Adrenal gland (tissue), 19 donors: Measurements from ENCODE around the gene WFDC8. TPM values are rescaled to one million over a fixed set of nuclear protein-coding genes. Genes with fewer than 3 reads are reported as not detected.

Experiments used
- DNase-seq, 7 donors: peaks; one replicate each; pipeline ENCODE4 v3.0.0-alpha.2; 2019 to 2020
- H3K27ac ChIP-seq, 5 donors: fragments of 200-600 bp; sonication (generic) in 4 of 5; 1 replicate in 3 of 5; 2 replicates in 2 of 5; pipeline versions ENCODE4 v1.5.1 to v1.8.0; 2016 to 2020; ENCODE audit warnings: mild to moderate bottlenecking in 1 of 5
- H3K27me3 ChIP-seq: fragments of 200-600 bp; 2 replicates; pipeline ENCODE4 v1.8.0; 2021
- H3K36me3 ChIP-seq, 2 donors: fragments of 200-600 bp; replicated peaks in 1 of 2; 1 replicate in 1 of 2; 2 replicates in 1 of 2; pipeline versions ENCODE4 v1.5.1 to v1.8.0; 2018 to 2022
- H3K4me1 ChIP-seq, 2 donors: fragments of 200-600 bp; replicated peaks in 1 of 2; 1 replicate in 1 of 2; 2 replicates in 1 of 2; pipeline versions ENCODE4 v1.5.1 to v1.8.0; 2018 to 2021
- H3K4me3 ChIP-seq, 4 donors: fragments of 200-600 bp; sonication (generic) in 3 of 4; one replicate each; pipeline ENCODE4 v1.5.1; 2016 to 2018
- H3K9me3 ChIP-seq, 3 donors: fragments of 200-600 bp; sonication (generic) in 1 of 3; replicated peaks in 1 of 3; 1 replicate in 2 of 3; 2 replicates in 1 of 3; pipeline versions ENCODE4 v1.5.1 to v1.8.0; 2016 to 2021
- POLR2A ChIP-seq, 2 donors: fragments of 450-650 bp; IDR thresholded peaks; one replicate each; pipeline ENCODE4 v1.6.1; 2017; ENCODE audit warnings: antibody characterized with exemption in 2 of 2, mild to moderate bottlenecking in 2 of 2, moderate library complexity in 1 of 2
- WGBS, 4 donors: extraction: QIAGEN DNeasy Blood & Tissue Kit in 2 of 4; methylation state at CpG; one replicate each; pipeline versions ENCODE4 v1.1.5 to v1.1.7; 2013 to 2017; 5-methylcytosine and 5-hydroxymethylcytosine counted together
- intact Hi-C, 2 donors: fragments of 100-400 bp; cut with DNase I; formaldehyde crosslinking; loops; one replicate each; pipeline versions ENCODE4 v1.14.1 to v1.15.0; 2022 to 2023
- long read RNA-seq, 10 donors: library from polyadenylated mRNA in 3 of 10; unstranded in 2 of 10; stranded (forward) in 1 of 10; transcript quantifications; one replicate each; pipeline ENCODE4 v2.0.0 and lab custom pipeline, GENCODE V29; 2021 to 2026
- polyA plus RNA-seq, 3 donors: library from polyadenylated mRNA; stranded (reverse); fragments of 200-250 nt in 2 of 3; fragments of 350-450 nt in 1 of 3; fragmentation: Illumina TruSeq in 1 of 3; extraction: RNeasy Lipid Tissue Mini Kit (QIAGEN cat#74804) in 1 of 3; gene quantifications; one replicate each; pipeline ENCODE4 v1.2.3, GENCODE V29; 2013 to 2014
- total RNA-seq, 9 donors: library from RNA; depleted of rRNA in 4 of 9; stranded (reverse); fragments of >200 nt in 4 of 9; fragments of 120-200 nt in 1 of 9; fragmentation: NEBNext Ultra II Directional in 1 of 9; extraction: Animal tissue kit (Norgen Biotek cat#: 25700) in 1 of 9; gene quantifications; one replicate each; pipeline versions ENCODE4 v1.1.0 to v1.2.4, GENCODE V29; 2013 to 2023
- TF ChIP-seq, protein P1 (sequence below), 6 experiments: fragments of 450-650 bp in 4 of 6; fragments of 200-600 bp in 2 of 6; sonication (generic) in 1 of 6; IDR thresholded peaks; 1 replicate in 5 of 6; 2 replicates in 1 of 6; pipeline versions ENCODE4 v1.5.1 to v1.8.0; 2016 to 2021; ENCODE audit warnings: antibody characterized with exemption in 6 of 6, mild to moderate bottlenecking in 2 of 6, moderate library complexity in 1 of 6
- donor health status: healthy with polysubstance abuse.
- donor health status: Bipolar disorder and iron deficiency.
- donor health status: DM: yes; HTN: yes; CAD: no.
- donor health status: DM: no; HTN: no; CAD: no.
- donor health status: DM: no; HTN: no; CAD: no.
- donor health status: DM: yes; HTN: yes; CAD: no.

Gene WFDC8
- total RNA-seq (not detected), polyA plus RNA-seq (not detected)
- long read RNA-seq, donor 1: 0 reads
- long read RNA-seq, donor 2: 0 reads
- long read RNA-seq, donor 3: 0 reads
- long read RNA-seq, donor 4: 0 reads
- long read RNA-seq, donor 5: 0 reads
- long read RNA-seq, donor 6: 0 reads
- long read RNA-seq, donor 7: 0 reads
- long read RNA-seq, donor 8: 0 reads
- long read RNA-seq, donor 9: 0 reads
- long read RNA-seq, donor 10: 0 reads

DNA sequence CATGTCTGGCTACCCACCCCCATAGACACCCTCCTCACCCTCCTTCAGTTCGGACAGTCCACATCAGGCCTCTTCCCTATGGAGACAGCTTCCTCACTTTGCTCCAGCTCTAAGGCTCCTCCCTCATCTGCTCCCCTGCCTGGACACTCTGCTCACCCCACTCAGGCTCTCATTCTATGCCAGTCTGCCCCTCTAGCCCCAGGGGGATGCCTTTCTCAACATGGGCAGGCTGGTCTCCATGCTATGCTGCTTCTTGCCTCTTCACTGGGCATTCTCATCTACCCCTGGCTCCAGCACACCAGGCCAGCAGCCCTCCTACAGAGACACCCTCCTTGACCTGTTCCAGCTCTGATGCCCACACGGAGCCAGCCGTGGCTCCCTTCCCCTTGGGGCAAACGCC lies at the start of gene WFDC8:
Gene WFDC8, minus strand, starts transcription at position 101 of the 400 bp plus-strand sequence. Its CDS starts 37 bp downstream, at position 64.
- no peak for DNase-seq
- Histone ChIP-seq H3K36me3 (no peaks in the 10 kb centered on the region), H3K27me3 (no peaks in the 10 kb centered on the region), H3K27ac (no peak within 1 kb of the TSS), H3K4me1 (no peaks in the 10 kb centered on the region), H3K4me3 (no peak within 1 kb of the TSS), H3K9me3 (no peaks in the 10 kb centered on the region)
- WGBS, 4 donors: 50 to 72% (median 59%) methylated on average over 4 of the region's 4 CpGs
- TF ChIP-seq POLR2A (IDR thresholded peaks at IDR 0.05): no peak
- TF ChIP-seq, protein P1, sequence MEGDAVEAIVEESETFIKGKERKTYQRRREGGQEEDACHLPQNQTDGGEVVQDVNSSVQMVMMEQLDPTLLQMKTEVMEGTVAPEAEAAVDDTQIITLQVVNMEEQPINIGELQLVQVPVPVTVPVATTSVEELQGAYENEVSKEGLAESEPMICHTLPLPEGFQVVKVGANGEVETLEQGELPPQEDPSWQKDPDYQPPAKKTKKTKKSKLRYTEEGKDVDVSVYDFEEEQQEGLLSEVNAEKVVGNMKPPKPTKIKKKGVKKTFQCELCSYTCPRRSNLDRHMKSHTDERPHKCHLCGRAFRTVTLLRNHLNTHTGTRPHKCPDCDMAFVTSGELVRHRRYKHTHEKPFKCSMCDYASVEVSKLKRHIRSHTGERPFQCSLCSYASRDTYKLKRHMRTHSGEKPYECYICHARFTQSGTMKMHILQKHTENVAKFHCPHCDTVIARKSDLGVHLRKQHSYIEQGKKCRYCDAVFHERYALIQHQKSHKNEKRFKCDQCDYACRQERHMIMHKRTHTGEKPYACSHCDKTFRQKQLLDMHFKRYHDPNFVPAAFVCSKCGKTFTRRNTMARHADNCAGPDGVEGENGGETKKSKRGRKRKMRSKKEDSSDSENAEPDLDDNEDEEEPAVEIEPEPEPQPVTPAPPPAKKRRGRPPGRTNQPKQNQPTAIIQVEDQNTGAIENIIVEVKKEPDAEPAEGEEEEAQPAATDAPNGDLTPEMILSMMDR (IDR thresholded peaks at IDR 0.05): no peak
- intact Hi-C loops: no loop called here

- TF ChIP-seq, protein P1 (IDR thresholded peaks at IDR 0.05): no peak
- TF ChIP-seq POLR2A (IDR thresholded peaks at IDR 0.05): no peak
- intact Hi-C loops: no loop called here
- Histone ChIP-seq H3K9me3 (no peaks in the 10 kb centered on the region), H3K27me3 (no peaks in the 10 kb centered on the region), H3K27ac (no peak overlapping the region), H3K4me1 (no peaks in the 10 kb centered on the region), H3K36me3 (no peaks in the 10 kb centered on the region), H3K4me3 (no peak overlapping the region)
- 54 to 62% (median 58%) methylated on average over 2 of the region's 2 CpGs for WGBS, 4 donors
- no peak for DNase-seq
These were observed 47.5 kb upstream of the WFDC8 start for GRCh38 chr20:45626540-45626939.

- no peak overlapping the region for H3K4me3 ChIP-seq
- WGBS, 4 donors: 73 to 84% (median 81%) methylated on average over 2 of the region's 2 CpGs
- no peak for DNase-seq
- intact Hi-C loops: no loop called here
- no peaks in the 10 kb centered on the region for H3K36me3 ChIP-seq
- no peak overlapping the region for H3K27ac ChIP-seq
- H3K27me3 ChIP-seq: no peaks in the 10 kb centered on the region
- no peaks in the 10 kb centered on the region for H3K9me3 ChIP-seq
- no peaks in the 10 kb centered on the region for H3K4me1 ChIP-seq
- TF ChIP-seq, protein P1 (IDR thresholded peaks at IDR 0.05): no peak
These were observed 42.5 kb upstream of the WFDC8 start for GRCh38 chr20:45621593-45621992.

DNA sequence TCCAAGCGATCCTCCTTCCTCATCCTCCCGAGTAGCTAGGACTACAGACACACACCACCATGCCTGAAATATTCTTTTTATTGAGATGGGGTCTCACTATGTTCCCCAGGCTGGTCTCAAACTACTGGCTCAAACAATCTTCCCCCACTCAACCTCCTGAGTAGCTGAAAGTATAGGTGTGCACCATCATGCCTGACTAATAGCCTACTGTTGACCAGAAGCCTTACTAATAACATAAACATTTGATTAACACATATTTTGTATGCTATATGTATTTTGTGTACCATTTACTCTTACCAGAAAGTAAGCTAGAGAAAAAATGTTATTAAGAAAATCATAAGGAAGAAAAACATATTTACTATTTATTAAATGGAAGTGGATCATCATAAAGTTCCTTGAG lies 38.5 kb upstream of the WFDC8 start:
- WGBS, 4 donors: 77 to 98% (median 84%) methylated on average over 2 of the region's 2 CpGs
- TF ChIP-seq, protein P1 (IDR thresholded peaks at IDR 0.05): no peak
- no peak for TF ChIP-seq POLR2A (IDR thresholded peaks at IDR 0.05)
- no peaks in the 10 kb centered on the region for H3K27me3 ChIP-seq
- intact Hi-C loops: no loop called here
- H3K4me1 ChIP-seq: no peaks in the 10 kb centered on the region
- H3K27ac ChIP-seq: no peak overlapping the region
- H3K4me3 ChIP-seq: no peak overlapping the region
- no peaks in the 10 kb centered on the region for H3K36me3 ChIP-seq
- no peaks in the 10 kb centered on the region for H3K9me3 ChIP-seq
- no peak for DNase-seq
